Thoracic aorta (tissue), 2 donors: ENCODE measurements around the gene HOXD1. TPM values are rescaled to one million over a fixed set of nuclear protein-coding genes. Genes with fewer than 3 reads are reported as not detected.

Experiments used
- ATAC-seq: fragments of 150-250 bp; one replicate; pipeline ENCODE4 v1.8.0; 2017; ENCODE audit warnings: low read depth; ENCODE audit not compliant: insufficient number of reproducible peaks, low FRiP score
- DNase-seq: peaks from one replicate; pipeline ENCODE4 v3.0.0-alpha.2; 2020; ENCODE audit warnings: low spot score
- H3K27ac ChIP-seq, 2 donors: fragments of 200-600 bp; sonication (generic); 1 replicate in 1 of 2; 2 replicates in 1 of 2; pipeline ENCODE4 v1.5.1; 2016; ENCODE audit warnings: mild to moderate bottlenecking in 2 of 2, moderate library complexity in 2 of 2
- H3K27me3 ChIP-seq: fragments of 200-600 bp; sonication (generic); replicated peaks from 2 replicates; pipeline ENCODE4 v1.6.0; 2016; ENCODE audit warnings: mild to moderate bottlenecking; ENCODE audit not compliant: insufficient read depth
- H3K36me3 ChIP-seq: fragments of 200-600 bp; sonication (generic); one replicate; pipeline ENCODE4 v1.5.1; 2016
- H3K4me1 ChIP-seq, 2 donors: fragments of 200-600 bp; sonication (generic); 1 replicate in 1 of 2; 2 replicates in 1 of 2; pipeline versions ENCODE4 v1.5.1 to v1.6.0; 2016; ENCODE audit warnings: low read depth in 2 of 2, mild to moderate bottlenecking in 1 of 2; ENCODE audit not compliant: control insufficient read depth in 1 of 2
- H3K4me3 ChIP-seq: fragments of 200-600 bp; sonication (generic); 2 replicates; pipeline ENCODE4 v1.5.1; 2016; ENCODE audit warnings: mild to moderate bottlenecking
- H3K9me3 ChIP-seq: fragments of 200-600 bp; sonication (generic); 2 replicates; pipeline ENCODE4 v1.5.1; 2016
- total RNA-seq, 2 donors: library from RNA; depleted of rRNA; stranded (reverse); fragments of >200 nt; gene quantifications; one replicate each; pipeline versions ENCODE4 v1.1.0 to v1.2.3, GENCODE V29; 2016
- TF ChIP-seq, protein P1 (sequence below): fragments of 200-600 bp; sonication (generic); IDR thresholded peaks from one replicate; pipeline ENCODE4 v1.5.1; 2019; ENCODE audit warnings: antibody characterized with exemption

HOXD1 gene
- total RNA-seq, 2 donors from 2014 or later: 0.71 TPM; not detected in 1

GRCh38 chr2:176165370-176166050 is 23.0 kb upstream of the HOXD1 start:
- H3K27me3 ChIP-seq: no peaks in the 10 kb centered on the region
- no peak overlapping the region for H3K27ac ChIP-seq
- H3K9me3 ChIP-seq: no peaks in the 10 kb centered on the region
- peaks cover 0 to 17% of the 10 kb centered on the region in 2 donors for H3K4me1 ChIP-seq
- TF ChIP-seq, protein P1, sequence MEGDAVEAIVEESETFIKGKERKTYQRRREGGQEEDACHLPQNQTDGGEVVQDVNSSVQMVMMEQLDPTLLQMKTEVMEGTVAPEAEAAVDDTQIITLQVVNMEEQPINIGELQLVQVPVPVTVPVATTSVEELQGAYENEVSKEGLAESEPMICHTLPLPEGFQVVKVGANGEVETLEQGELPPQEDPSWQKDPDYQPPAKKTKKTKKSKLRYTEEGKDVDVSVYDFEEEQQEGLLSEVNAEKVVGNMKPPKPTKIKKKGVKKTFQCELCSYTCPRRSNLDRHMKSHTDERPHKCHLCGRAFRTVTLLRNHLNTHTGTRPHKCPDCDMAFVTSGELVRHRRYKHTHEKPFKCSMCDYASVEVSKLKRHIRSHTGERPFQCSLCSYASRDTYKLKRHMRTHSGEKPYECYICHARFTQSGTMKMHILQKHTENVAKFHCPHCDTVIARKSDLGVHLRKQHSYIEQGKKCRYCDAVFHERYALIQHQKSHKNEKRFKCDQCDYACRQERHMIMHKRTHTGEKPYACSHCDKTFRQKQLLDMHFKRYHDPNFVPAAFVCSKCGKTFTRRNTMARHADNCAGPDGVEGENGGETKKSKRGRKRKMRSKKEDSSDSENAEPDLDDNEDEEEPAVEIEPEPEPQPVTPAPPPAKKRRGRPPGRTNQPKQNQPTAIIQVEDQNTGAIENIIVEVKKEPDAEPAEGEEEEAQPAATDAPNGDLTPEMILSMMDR: no peak
- no peaks in the 10 kb centered on the region for H3K36me3 ChIP-seq
- ATAC-seq (no peak), DNase-seq (no peak)
- no peak overlapping the region for H3K4me3 ChIP-seq

- H3K27me3 ChIP-seq: no peaks in the 10 kb centered on the region
- H3K4me1 ChIP-seq: peaks cover 0 to 10% of the 10 kb centered on the region in 2 donors
- no peaks in the 10 kb centered on the region for H3K9me3 ChIP-seq
- H3K27ac ChIP-seq: no peak overlapping the region
- no peak overlapping the region for H3K4me3 ChIP-seq
- no peaks in the 10 kb centered on the region for H3K36me3 ChIP-seq
- ATAC-seq (no peak), DNase-seq (no peak)
- TF ChIP-seq, protein P1: no peak
Measured at GRCh38 chr2:176166272-176166671, 22.2 kb upstream of the HOXD1 start.

DNA sequence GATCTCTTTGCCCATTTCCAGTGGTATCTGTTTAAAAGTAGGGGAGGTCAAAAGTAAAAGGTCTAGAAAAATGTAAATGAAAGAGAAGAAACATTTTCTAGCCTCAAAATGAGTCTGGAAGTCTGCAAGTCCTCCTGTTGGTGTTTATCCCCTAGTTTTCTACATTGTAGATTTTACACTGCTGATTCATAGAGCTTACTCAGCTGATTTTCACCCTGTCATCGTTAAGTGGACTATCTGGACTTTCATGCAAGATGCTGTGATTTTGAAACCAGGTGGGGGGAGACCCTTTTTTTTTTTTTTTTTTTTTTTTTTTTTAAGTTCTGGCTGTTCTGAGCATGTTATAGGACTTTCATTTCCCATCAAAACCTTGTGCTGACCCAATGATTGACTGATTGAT is 21.1 kb upstream of the HOXD1 start:
- no peak for DNase-seq
- H3K4me3 ChIP-seq: no peak overlapping the region
- H3K4me1 ChIP-seq: no peaks in the 10 kb centered on the region
- H3K27ac ChIP-seq: no peak overlapping the region
- no peaks in the 10 kb centered on the region for H3K9me3 ChIP-seq
- H3K27me3 ChIP-seq: peaks cover 2% of the 10 kb centered on the region
- TF ChIP-seq, protein P1: no peak
- no peak for ATAC-seq
- H3K36me3 ChIP-seq: no peaks in the 10 kb centered on the region

- no peaks in the 10 kb centered on the region for H3K9me3 ChIP-seq
- no peaks in the 10 kb centered on the region for H3K36me3 ChIP-seq
- no peaks in the 10 kb centered on the region for H3K4me1 ChIP-seq
- TF ChIP-seq, protein P1: no peak
- ATAC-seq: no peak
- no peak overlapping the region for H3K27ac ChIP-seq
- no peak for DNase-seq
- H3K4me3 ChIP-seq: no peak overlapping the region
- H3K27me3 ChIP-seq: peaks cover 7% of the 10 kb centered on the region
Measured at GRCh38 chr2:176169181-176169580, 19.3 kb upstream of the HOXD1 start.

DNA sequence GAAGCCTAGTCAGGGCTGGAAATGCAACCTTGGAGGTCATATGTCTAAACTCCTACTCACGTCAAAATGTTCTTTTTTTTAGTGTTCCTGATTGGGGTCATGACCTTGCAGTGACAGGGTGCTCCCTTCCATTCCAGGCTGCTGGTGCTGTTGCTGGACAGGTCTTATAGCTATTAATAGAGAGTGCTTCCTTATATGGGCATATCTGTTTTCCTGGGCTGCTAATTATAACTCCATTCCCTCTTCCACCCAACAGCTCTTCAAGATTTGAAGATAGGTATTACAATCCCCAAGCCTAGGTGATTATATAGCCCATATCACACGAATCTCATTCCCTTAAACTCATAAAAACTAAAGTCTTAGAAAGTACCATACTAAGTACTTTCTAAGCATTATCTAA is 18.8 kb upstream of the HOXD1 start:
- H3K27me3 ChIP-seq: peaks cover 8% of the 10 kb centered on the region

More for the DNA sequence above, 18.8 kb upstream of the HOXD1 start:
- H3K36me3 ChIP-seq: no peaks in the 10 kb centered on the region
- no peak overlapping the region for H3K27ac ChIP-seq
- no peak for DNase-seq
- H3K4me3 ChIP-seq: no peak overlapping the region
- H3K9me3 ChIP-seq: no peaks in the 10 kb centered on the region
- ATAC-seq: no peak
- no peaks in the 10 kb centered on the region for H3K4me1 ChIP-seq
- TF ChIP-seq, protein P1: no peak
